AG04450 (cell line): Measurements from ENCODE around the gene MR1. TPM values are rescaled to one million over a fixed set of nuclear protein-coding genes. Genes with fewer than 3 reads are reported as not detected.

Experiments used
- CTCF ChIA-PET: fragments of 300-600, 350-600 bp; formaldehyde crosslinking; extraction: SDS; loops from one replicate; lab custom pipeline; 2022; ENCODE audit warnings: antibody characterized with exemption, inconsistent platforms; lab: Charles Lee
- POLR2A ChIA-PET: fragments of 350-600 bp; formaldehyde crosslinking; extraction: SDS; loops from one replicate; lab custom pipeline; 2021; ENCODE audit warnings: antibody characterized with exemption, inconsistent platforms; lab: Yijun Ruan, JAX
- DNase-seq: peaks from one replicate; pipeline ENCODE4 v3.0.0-alpha.2; 2011; ENCODE audit warnings: low read depth, low spot score
- H3K27ac ChIP-seq: one replicate; pipeline ENCODE4 v1.5.1; 2012; ENCODE audit warnings: low read depth, low read length, control low read depth
- H3K27me3 ChIP-seq: one replicate; pipeline ENCODE4 v1.6.0; 2012; ENCODE audit warnings: low read length; ENCODE audit not compliant: control insufficient read depth, insufficient read depth
- H3K4me3 ChIP-seq: 2 replicates; pipeline ENCODE4 v1.5.1; 2011; ENCODE audit warnings: mild to moderate bottlenecking, low read depth, low read length, control low read depth
- H3K9me3 ChIP-seq: 2 replicates; pipeline ENCODE4 v1.5.1; 2012; ENCODE audit warnings: low read length; ENCODE audit not compliant: control insufficient read depth, insufficient read depth
- CTCF ChIP-seq: IDR thresholded peaks from 2 replicates; pipeline ENCODE4 v1.5.1; 2011; ENCODE audit warnings: low read depth, low read length, control low read depth, inconsistent platforms
- polyA plus RNA-seq: library from polyadenylated mRNA; depleted of rRNA; stranded (reverse); fragments of >200 nt; gene quantifications from 2 replicates; pipeline ENCODE4 v1.2.3, GENCODE V29; 2011

The MR1 gene
- polyA plus RNA-seq, 1 experiment, result 17.2 TPM

GRCh38 chr1:181088079-181089016 lies 54.6 kb downstream of the MR1 start, which contains the start of gene IER5:
IER5 (plus strand) TSS chr1:181088700; CDS start chr1:181088903, 203 bp downstream.
- ChIA-PET POLR2A (interaction anchor here (0.5 to 6.5 kb wide), 33 partner anchors 8 to 1206 kb away, joined by 3 to 82 read pairs (median 6); partner anchors contain the start of genes MR1 and STX6), CTCF (interaction anchor here (0.5 to 0.7 kb wide), 2 partner anchors 17 to 83 kb away, joined by 3 to 4 read pairs; no protein-coding TSS in a partner anchor)
- H3K27me3 ChIP-seq, result no peaks in the 10 kb centered on the region
- no peaks in the 10 kb centered on the region; the same call in 1 of the 2 replicates for H3K9me3 ChIP-seq
- H3K4me3 ChIP-seq, result peak within 1 kb of the TSS; percentile 94
- TF ChIP-seq CTCF, result no peak
- peak within 1 kb of the TSS; percentile 71 for H3K27ac ChIP-seq
- DNase-seq, result peak; percentile 85

- peak overlapping the region; percentile 71 for H3K27ac ChIP-seq
- ChIA-PET CTCF (interaction anchor here (0.5 to 4.0 kb wide), 2 partner anchors 16 to 53 kb away, joined by 4 to 54 read pairs; no protein-coding TSS in a partner anchor), POLR2A (interaction anchor here (0.5 to 6.5 kb wide), 31 partner anchors 8 to 1207 kb away, joined by 3 to 82 read pairs (median 6); partner anchors contain the start of genes MR1 and STX6)
- peak overlapping the region; percentile 94 for H3K4me3 ChIP-seq
- no peaks in the 10 kb centered on the region; the same call in 1 of the 2 replicates for H3K9me3 ChIP-seq
- H3K27me3 ChIP-seq, result no peaks in the 10 kb centered on the region
- no peak for DNase-seq
- no peak for TF ChIP-seq CTCF
Observed at GRCh38 chr1:181089017-181089675, 55.4 kb downstream of the MR1 start.

- DNase-seq, result no peak
- no peaks in the 10 kb centered on the region; the same call in 1 of the 2 replicates for H3K9me3 ChIP-seq
- TF ChIP-seq CTCF, result no peak
- H3K4me3 ChIP-seq, result peak overlapping the region; percentile 94
- H3K27me3 ChIP-seq, result no peaks in the 10 kb centered on the region
- ChIA-PET POLR2A (interaction anchor here (0.6 to 6.5 kb wide), 18 partner anchors 9 to 574 kb away, joined by 3 to 82 read pairs (median 4); partner anchors contain the start of genes MR1 and STX6), CTCF (interaction anchor here (0.6 to 4.0 kb wide), 9 partner anchors 11 to 208 kb away, joined by 3 to 54 read pairs (median 4); no protein-coding TSS in a partner anchor)
- peak overlapping the region; percentile 71 for H3K27ac ChIP-seq
Observed at GRCh38 chr1:181089676-181090544, 56.1 kb downstream of the MR1 start.

GRCh38 chr1:181090641-181091126 lies 56.9 kb downstream of the MR1 start:
- no peak for TF ChIP-seq CTCF
- Histone ChIP-seq H3K27ac (no peak overlapping the region), H3K27me3 (no peaks in the 10 kb centered on the region), H3K9me3 (no peaks in the 10 kb centered on the region; the same call in 1 of the 2 replicates), H3K4me3 (peak overlapping the region; percentile 94)
- ChIA-PET POLR2A (interaction anchor here (0.6 to 6.5 kb wide), 17 partner anchors 8 to 575 kb away, joined by 3 to 82 read pairs (median 4); partner anchors contain the start of genes MR1 and STX6), CTCF (interaction anchor here (0.6 to 4.0 kb wide), 11 partner anchors 11 to 209 kb away, joined by 3 to 54 read pairs (median 4); no protein-coding TSS in a partner anchor)
- no peak for DNase-seq
